Lower leg skin (tissue), 4 donors: Measurements from ENCODE around the gene PDCD11. TPM values are rescaled to one million over a fixed set of nuclear protein-coding genes. Genes with fewer than 3 reads are reported as not detected.

ENCODE experiments used
- DNase-seq, 2 donors: peaks; one replicate each; pipeline ENCODE4 v3.0.0-alpha.2; 2019; ENCODE audit warnings: low spot score in 2 of 2
- H3K4me3 ChIP-seq: fragments of 200-600 bp; sonication (generic); 2 replicates; pipeline ENCODE4 v1.5.1; 2017; ENCODE audit warnings: mild to moderate bottlenecking, low read depth; ENCODE audit not compliant: poor library complexity, severe bottlenecking
- POLR2A ChIP-seq, 2 donors: fragments of 450-650 bp; IDR thresholded peaks; one replicate each; pipeline ENCODE4 v1.6.1; 2016 to 2017; ENCODE audit warnings: antibody characterized with exemption in 2 of 2, mild to moderate bottlenecking in 1 of 2, moderate library complexity in 1 of 2
- WGBS, 2 donors: methylation state at CpG; one replicate each; pipeline ENCODE4 v1.1.5; 2018; 5-methylcytosine and 5-hydroxymethylcytosine counted together
- intact Hi-C: fragments of 100-400 bp; cut with DNase I; formaldehyde crosslinking; loops from one replicate; pipeline ENCODE4 v1.15.0; 2023; ENCODE audit warnings: low total_unique reads
- total RNA-seq, 4 donors: library from RNA; depleted of rRNA; stranded (reverse); fragments of >200 nt; gene quantifications; one replicate each; pipeline ENCODE4 v1.1.0, GENCODE V29; 2016
- TF ChIP-seq, protein P1 (sequence below), 3 donors: fragments of 450-650 bp; IDR thresholded peaks; one replicate each; pipeline ENCODE4 v1.5.1; 2016; ENCODE audit warnings: antibody characterized with exemption in 3 of 3, mild to moderate bottlenecking in 3 of 3, moderate library complexity in 2 of 3

Gene PDCD11
- total RNA-seq, 4 donors from 2014 or later = 14.2 to 23.1 (median 20.5) TPM

DNA sequence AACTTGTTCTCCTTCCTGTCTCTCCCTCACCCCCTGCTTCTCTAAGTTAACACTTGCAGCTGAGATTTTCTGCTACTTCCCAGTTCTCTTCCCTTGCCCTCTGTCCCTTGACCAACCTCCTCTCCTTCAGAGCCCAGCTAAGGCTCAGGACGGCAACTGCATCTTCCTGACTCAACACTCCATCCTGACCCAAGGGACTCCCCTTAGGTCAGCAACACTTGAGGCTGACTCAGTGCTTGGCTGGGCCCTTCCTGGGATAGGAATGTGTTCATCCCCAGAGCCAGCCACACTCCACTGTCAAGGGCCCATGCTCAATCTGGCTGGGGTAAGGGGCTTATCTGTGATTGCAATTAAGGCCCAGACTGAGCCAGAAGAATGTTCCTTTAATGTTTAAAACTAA is 52.3 kb downstream of the PDCD11 start:
- intact Hi-C loops = no loop called here
- 29 to 58% methylated on average over 1 of the region's 1 CpG for WGBS, 2 donors
- TF ChIP-seq, protein P1, sequence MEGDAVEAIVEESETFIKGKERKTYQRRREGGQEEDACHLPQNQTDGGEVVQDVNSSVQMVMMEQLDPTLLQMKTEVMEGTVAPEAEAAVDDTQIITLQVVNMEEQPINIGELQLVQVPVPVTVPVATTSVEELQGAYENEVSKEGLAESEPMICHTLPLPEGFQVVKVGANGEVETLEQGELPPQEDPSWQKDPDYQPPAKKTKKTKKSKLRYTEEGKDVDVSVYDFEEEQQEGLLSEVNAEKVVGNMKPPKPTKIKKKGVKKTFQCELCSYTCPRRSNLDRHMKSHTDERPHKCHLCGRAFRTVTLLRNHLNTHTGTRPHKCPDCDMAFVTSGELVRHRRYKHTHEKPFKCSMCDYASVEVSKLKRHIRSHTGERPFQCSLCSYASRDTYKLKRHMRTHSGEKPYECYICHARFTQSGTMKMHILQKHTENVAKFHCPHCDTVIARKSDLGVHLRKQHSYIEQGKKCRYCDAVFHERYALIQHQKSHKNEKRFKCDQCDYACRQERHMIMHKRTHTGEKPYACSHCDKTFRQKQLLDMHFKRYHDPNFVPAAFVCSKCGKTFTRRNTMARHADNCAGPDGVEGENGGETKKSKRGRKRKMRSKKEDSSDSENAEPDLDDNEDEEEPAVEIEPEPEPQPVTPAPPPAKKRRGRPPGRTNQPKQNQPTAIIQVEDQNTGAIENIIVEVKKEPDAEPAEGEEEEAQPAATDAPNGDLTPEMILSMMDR (IDR thresholded peaks at IDR 0.05) = no peak
- no peak for TF ChIP-seq POLR2A (IDR thresholded peaks at IDR 0.05)
- peak; percentile 79 to 94 for DNase-seq
- no peak overlapping the region for H3K4me3 ChIP-seq

DNA sequence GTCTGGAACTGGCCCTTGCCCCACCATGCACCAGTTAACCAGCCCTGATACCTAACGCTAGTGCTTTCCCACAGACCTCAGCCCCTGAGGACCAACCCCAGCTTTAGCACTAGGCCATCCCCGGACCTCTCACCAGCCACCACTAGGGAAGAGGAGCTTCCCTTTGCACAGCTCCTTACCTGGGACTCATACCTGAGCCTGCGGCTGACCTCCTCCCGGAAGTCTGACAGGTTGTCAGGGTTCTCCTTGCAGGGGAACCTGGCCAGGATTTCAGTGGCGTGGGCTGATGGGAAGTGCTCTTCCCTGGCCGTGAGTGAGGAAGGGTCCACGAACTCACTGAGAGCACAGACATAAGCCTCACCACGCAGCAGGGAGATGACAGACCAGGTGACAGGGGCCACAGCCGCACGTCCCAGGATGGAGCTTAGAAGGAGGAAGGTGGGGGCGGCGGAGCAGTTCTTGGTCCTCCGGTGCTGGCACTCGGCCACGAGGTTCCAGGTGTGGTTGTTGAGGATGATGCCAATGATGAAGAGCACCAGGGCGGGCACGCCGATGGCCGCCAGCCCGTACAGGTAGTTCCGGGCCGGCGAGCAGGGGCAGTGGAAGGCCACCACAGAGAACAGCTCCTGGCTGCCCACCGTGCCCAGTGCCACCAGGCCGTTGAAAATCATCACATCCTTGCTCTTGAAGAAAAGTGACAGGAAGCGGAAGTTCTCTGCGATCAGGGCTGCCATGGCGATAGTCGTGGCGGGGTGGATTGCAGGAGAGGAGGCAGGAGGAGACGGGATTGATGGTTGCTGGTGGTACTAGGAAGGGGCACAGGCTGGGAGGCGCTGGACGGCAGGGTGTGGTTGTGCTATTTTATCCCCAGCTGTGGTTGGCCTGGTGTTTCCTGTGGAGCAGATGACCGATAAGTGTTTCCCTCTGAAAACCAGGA is 53.0 kb downstream of the PDCD11 start:
- intact Hi-C loops = no loop called here
- 75 to 79% methylated on average over 32 to 34 of the region's 34 CpGs for WGBS, 2 donors
- TF ChIP-seq POLR2A (IDR thresholded peaks at IDR 0.05) = no peak
- TF ChIP-seq, protein P1 (IDR thresholded peaks at IDR 0.05) = no peak
- DNase-seq = no peak
- H3K4me3 ChIP-seq = no peak overlapping the region

DNA sequence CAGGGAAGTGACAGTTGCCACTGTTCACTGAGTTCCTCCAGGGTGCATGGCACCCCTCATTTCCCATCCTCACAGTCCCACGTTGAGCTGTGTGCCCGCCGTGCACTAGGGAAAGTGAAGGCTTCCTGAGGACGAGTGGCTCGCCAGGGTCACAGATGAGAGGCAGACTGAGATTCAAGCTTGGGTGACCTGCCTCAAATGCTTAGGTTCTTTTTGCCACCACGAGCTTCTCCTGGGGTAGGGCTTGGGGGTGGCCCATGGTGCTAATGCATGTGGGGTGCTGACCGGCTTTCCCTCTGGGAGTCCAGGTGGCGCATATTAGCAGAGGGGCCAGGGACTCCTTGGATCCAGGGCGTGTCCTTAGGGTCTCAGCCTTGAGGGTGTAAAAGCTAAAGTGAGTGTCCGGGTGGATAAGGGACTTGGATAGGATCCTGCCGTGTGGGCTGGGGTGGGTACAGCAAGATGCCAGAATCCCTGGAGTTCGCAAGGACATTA is 53.8 kb downstream of the PDCD11 start:
- DNase-seq = no peak
- no peak for TF ChIP-seq POLR2A (IDR thresholded peaks at IDR 0.05)
- TF ChIP-seq, protein P1 (IDR thresholded peaks at IDR 0.05) = no peak
- intact Hi-C loops = no loop called here
- no peak overlapping the region for H3K4me3 ChIP-seq
- 73 to 83% methylated on average over 12 of the region's 12 CpGs for WGBS, 2 donors

DNA sequence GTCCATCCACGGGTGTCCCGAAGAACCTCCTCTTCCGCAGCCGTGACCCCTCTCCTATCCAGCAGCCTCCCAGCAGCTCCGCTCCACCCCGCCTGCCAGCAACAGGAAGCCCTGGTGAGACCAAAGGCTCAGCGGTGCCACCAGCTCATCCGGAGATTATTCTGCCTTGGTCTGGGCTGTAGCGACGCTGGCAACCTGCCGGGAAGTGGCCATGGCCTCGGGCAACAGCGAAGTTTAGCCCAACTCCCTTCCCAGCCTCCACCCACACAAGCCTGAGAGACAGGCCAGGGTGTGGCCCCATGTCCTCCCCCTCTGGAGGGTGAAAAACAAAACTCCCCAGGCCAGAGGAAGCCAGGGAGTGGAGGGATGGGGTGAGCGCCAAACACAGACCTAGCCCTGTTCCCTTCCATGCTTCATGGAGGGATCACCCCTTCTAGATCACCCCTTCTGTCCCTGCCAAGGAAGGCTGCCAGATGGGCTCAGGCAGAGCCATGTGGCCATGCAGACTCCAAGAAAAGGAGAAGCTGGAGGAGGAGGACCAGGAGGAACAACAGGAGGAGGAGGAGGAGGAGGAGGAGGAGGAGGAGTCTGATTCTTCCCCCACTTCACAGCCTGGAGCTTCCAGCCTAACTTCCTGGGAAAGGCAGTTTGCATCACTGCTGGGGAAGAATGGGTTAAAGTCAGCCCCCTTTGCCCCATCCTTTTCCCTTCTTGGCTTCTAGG is 54.8 kb downstream of the PDCD11 start:
- intact Hi-C loops = no loop called here
- WGBS, 2 donors = 15 to 25% methylated on average over 12 to 14 of the region's 14 CpGs
- peak; percentile 64 to 91 for DNase-seq
- TF ChIP-seq POLR2A (IDR thresholded peaks at IDR 0.05) = no peak
- H3K4me3 ChIP-seq = peak overlapping the region; percentile 54

DNA sequence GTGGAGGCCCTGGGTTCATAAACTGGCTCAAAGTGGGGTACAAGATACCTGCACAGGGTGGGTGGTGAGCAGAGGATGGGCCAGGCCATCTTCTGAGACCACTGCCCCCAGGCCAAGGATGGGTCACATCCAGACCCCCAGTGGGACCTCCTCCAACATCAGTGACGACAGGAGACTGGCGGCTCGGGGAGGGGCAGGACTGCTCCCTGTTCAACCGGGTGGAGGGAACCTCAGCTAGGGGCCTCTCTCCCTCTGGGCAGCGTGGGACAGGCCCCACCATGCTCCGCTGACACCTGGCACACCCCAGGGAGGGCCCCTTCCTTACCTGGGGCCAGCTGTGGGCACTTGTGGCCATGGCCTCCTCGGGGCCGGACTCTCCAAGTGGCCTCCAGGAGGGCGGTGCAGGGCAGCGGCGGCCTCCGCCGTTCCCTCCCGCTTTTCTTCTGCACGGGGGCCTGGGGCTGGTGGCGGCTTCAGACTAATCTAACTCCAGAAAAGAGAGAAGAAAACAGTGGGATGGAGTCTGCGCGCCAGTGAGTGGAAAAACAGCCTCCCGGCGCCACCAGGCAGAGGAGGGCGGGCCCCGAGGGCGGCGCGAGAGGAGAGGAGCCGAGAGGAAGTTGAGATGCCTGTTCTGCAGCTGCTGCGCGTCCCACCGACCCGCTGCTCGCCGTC is 55.5 kb downstream of the PDCD11 start, which contains the start of gene CALHM2:
Gene CALHM2, minus strand, starts transcription at position 540 of the 675 bp plus-strand sequence. CDS start 2,429 bp downstream, outside the sequence.
- peak; percentile 60 to 93 for DNase-seq
- H3K4me3 ChIP-seq = peak within 1 kb of the TSS; percentile 54
- intact Hi-C loops = no loop called here
- TF ChIP-seq POLR2A (IDR thresholded peaks at IDR 0.05) = no peak
- TF ChIP-seq, protein P1 (IDR thresholded peaks at IDR 0.05) = no peak
- 0 to 2% methylated on average over 30 to 32 of the region's 32 CpGs for WGBS, 2 donors
